ENCODE data around the gene CDH16.

DNA sequence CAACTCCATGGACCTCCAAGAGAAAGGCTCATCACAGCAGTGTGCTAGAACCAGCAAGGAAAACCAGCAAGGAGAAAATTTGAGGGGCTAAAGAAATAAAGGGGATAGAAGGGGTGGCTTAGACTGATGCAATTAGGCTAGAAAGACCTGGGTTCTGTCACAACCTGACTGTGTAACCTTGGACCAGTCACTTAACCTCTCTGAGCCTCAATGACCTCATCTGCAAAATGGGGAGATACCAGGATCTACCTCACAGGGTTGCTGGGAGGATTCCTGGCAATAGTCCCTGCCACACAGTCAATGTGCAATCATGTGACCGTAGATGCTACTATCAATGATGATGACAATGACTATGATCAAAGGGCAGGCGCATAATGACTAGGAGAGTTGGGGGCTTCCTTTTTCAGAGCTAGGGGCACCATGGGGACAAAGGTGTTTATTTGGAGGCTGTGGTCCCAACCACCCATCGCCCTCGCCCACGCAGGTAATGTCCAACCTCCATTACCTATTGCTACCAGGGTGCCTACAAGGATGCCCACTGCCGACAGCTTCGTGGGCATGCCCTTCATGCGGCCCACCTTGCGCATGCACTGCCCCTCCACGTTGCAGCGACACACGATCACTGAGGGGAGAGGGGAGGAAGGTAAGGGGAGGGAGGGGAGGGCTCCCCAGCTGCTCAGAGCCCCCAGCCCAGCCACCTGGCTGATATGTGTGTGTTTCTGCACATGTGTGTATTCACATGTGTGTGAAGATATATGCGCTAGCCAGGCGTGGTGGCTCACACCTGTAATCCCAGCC, 9.7 kb downstream of the CDH16 start:
- no peak for TF ChIP-seq POLR2A (IDR thresholded peaks at IDR 0.05)
- TF ChIP-seq, protein P1, sequence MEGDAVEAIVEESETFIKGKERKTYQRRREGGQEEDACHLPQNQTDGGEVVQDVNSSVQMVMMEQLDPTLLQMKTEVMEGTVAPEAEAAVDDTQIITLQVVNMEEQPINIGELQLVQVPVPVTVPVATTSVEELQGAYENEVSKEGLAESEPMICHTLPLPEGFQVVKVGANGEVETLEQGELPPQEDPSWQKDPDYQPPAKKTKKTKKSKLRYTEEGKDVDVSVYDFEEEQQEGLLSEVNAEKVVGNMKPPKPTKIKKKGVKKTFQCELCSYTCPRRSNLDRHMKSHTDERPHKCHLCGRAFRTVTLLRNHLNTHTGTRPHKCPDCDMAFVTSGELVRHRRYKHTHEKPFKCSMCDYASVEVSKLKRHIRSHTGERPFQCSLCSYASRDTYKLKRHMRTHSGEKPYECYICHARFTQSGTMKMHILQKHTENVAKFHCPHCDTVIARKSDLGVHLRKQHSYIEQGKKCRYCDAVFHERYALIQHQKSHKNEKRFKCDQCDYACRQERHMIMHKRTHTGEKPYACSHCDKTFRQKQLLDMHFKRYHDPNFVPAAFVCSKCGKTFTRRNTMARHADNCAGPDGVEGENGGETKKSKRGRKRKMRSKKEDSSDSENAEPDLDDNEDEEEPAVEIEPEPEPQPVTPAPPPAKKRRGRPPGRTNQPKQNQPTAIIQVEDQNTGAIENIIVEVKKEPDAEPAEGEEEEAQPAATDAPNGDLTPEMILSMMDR (IDR thresholded peaks at IDR 0.05) = no peak

Measured in vagina (tissue), 2 donors.